Parathyroid adenoma (tissue), 2 donors: ENCODE measurements around the gene LIG1.

ENCODE experiments used
- H2AFZ ChIP-seq: fragments of 300-600 bp; sonication (generic); one replicate; pipeline ENCODE4 v1.7.0; 2017; ENCODE audit warnings: antibody characterized with exemption, mild to moderate bottlenecking
- H3K27ac ChIP-seq: fragments of 300-600 bp; sonication (generic); one replicate; pipeline ENCODE4 v1.7.0; 2017
- H3K27me3 ChIP-seq: fragments of 300-600 bp; sonication (generic); one replicate; pipeline ENCODE4 v1.7.0; 2017; ENCODE audit warnings: low read length; ENCODE audit not compliant: control insufficient read depth, insufficient read depth
- H3K36me3 ChIP-seq: fragments of 300-600 bp; sonication (generic); one replicate; pipeline ENCODE4 v1.7.0; 2017; ENCODE audit warnings: low read length; ENCODE audit not compliant: control insufficient read depth, insufficient read depth
- H3K4me1 ChIP-seq: fragments of 300-600 bp; sonication (generic); one replicate; pipeline ENCODE4 v1.7.0; 2017; ENCODE audit warnings: control low read depth
- H3K4me2 ChIP-seq: fragments of 300-600 bp; sonication (generic); one replicate; pipeline ENCODE4 v1.7.0; 2017; ENCODE audit warnings: low read length
- H3K4me3 ChIP-seq: fragments of 300-600 bp; sonication (generic); one replicate; pipeline ENCODE4 v1.7.0; 2017; ENCODE audit warnings: low read depth, low read length
- H3K79me2 ChIP-seq: fragments of 300-600 bp; sonication (generic); one replicate; pipeline ENCODE4 v1.7.0; 2017; ENCODE audit warnings: control low read depth
- H3K9ac ChIP-seq: fragments of 300-600 bp; sonication (generic); one replicate; pipeline ENCODE4 v1.7.0; 2017; ENCODE audit warnings: mild to moderate bottlenecking
- H3K9me3 ChIP-seq: fragments of 300-600 bp; sonication (generic); one replicate; pipeline ENCODE4 v1.7.0; 2017; ENCODE audit warnings: low read length; ENCODE audit not compliant: control insufficient read depth
- TF ChIP-seq, protein P1 (sequence below): fragments of 300-600 bp; sonication (generic); IDR thresholded peaks from one replicate; pipeline ENCODE4 v1.7.0; 2017; ENCODE audit warnings: antibody characterized with exemption, mild to moderate bottlenecking
- donor health status: primary hyperparathyroidism.

The LIG1 gene

GRCh38 chr19:48069435-48069834, 100.7 kb downstream of the LIG1 start:
- no peak overlapping the region for H3K4me2 ChIP-seq
- TF ChIP-seq, protein P1, sequence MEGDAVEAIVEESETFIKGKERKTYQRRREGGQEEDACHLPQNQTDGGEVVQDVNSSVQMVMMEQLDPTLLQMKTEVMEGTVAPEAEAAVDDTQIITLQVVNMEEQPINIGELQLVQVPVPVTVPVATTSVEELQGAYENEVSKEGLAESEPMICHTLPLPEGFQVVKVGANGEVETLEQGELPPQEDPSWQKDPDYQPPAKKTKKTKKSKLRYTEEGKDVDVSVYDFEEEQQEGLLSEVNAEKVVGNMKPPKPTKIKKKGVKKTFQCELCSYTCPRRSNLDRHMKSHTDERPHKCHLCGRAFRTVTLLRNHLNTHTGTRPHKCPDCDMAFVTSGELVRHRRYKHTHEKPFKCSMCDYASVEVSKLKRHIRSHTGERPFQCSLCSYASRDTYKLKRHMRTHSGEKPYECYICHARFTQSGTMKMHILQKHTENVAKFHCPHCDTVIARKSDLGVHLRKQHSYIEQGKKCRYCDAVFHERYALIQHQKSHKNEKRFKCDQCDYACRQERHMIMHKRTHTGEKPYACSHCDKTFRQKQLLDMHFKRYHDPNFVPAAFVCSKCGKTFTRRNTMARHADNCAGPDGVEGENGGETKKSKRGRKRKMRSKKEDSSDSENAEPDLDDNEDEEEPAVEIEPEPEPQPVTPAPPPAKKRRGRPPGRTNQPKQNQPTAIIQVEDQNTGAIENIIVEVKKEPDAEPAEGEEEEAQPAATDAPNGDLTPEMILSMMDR: no peak
- H3K4me1 ChIP-seq: no peaks in the 10 kb centered on the region
- H3K36me3 ChIP-seq: no peaks in the 10 kb centered on the region
- H2AFZ ChIP-seq: no peak overlapping the region
- H3K27me3 ChIP-seq: no peaks in the 10 kb centered on the region
- no peak overlapping the region for H3K27ac ChIP-seq
- H3K4me3 ChIP-seq: no peak overlapping the region
- no peak overlapping the region for H3K9ac ChIP-seq
- H3K79me2 ChIP-seq: no peaks in the 10 kb centered on the region
- no peaks in the 10 kb centered on the region for H3K9me3 ChIP-seq
